ENCODE measurements around the gene COX20. TPM values are rescaled to one million over a fixed set of nuclear protein-coding genes. Genes with fewer than 3 reads are reported as not detected.
"Not testable (repeated sequence)": the region's sequence is repeated elsewhere in the genome, so short reads cannot be mapped to it uniquely, and the experiment has no call there.

COX20 gene
- total RNA-seq, 1 experiment from 2014 or later = 50.0 TPM

DNA sequence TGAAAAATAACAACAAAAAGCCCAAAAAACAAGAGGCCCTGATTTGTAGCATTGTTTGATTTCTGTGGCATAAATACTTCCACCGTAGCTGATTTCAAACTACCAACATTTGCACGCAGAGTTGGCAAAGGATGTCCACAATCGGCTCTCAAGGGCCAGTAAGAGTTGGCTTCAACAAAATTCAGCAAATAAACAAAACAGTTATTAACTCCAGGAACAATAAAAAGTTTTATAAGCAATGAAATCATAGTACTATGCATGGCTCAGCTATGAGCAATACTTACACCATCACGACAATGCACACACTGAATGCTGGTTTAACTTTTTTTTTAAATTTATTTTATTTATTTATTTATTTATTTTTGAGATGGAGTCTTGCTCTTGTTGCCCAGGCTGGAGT, 8.7 kb upstream of the COX20 start:
- peak overlapping the region; percentile 26 for H2AFZ ChIP-seq (ENCODE audit: low read length)
- H3K9me3 ChIP-seq (ENCODE audit: low read length) = no peaks in the 10 kb centered on the region
- DNase-seq (peak; percentile 91), ATAC-seq (peak; percentile 95)
- ChIA-PET CTCF (no interaction called here), POLR2A (ENCODE audit: unreplicated experiment) (no interaction called here)
- peak overlapping the region; percentile 29; the same call in 1 of the 2 replicates for H3K4me3 ChIP-seq (ENCODE audit: low read length)
- no peaks in the 10 kb centered on the region for H3K9me2 ChIP-seq (replicated peaks; ENCODE audit: low read length)
- no TSS peak for BruUV-seq (replicated peaks)
- H3K36me3 ChIP-seq (ENCODE audit: low read depth, low read length) = no peaks in the 10 kb centered on the region
- intact Hi-C loops (cut with micrococcal nuclease) = no loop called here
- peak overlapping the region; percentile 54 for H3K4me2 ChIP-seq (ENCODE audit: low read length)
- H3K79me2 ChIP-seq (ENCODE audit: low read length) = no peaks in the 10 kb centered on the region
- TF ChIP-seq, protein P1, sequence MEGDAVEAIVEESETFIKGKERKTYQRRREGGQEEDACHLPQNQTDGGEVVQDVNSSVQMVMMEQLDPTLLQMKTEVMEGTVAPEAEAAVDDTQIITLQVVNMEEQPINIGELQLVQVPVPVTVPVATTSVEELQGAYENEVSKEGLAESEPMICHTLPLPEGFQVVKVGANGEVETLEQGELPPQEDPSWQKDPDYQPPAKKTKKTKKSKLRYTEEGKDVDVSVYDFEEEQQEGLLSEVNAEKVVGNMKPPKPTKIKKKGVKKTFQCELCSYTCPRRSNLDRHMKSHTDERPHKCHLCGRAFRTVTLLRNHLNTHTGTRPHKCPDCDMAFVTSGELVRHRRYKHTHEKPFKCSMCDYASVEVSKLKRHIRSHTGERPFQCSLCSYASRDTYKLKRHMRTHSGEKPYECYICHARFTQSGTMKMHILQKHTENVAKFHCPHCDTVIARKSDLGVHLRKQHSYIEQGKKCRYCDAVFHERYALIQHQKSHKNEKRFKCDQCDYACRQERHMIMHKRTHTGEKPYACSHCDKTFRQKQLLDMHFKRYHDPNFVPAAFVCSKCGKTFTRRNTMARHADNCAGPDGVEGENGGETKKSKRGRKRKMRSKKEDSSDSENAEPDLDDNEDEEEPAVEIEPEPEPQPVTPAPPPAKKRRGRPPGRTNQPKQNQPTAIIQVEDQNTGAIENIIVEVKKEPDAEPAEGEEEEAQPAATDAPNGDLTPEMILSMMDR (conservative IDR thresholded peaks at IDR 0.05; ENCODE audit: low read depth, low read length) = no peak
- TF ChIP-seq EZH2phosphoT487 (IDR thresholded peaks at IDR 0.05; ENCODE audit: borderline replicate concordance, low read length) (no peak), EZH2 (IDR thresholded peaks at IDR 0.05; ENCODE audit: low read length, unreplicated experiment) (no peak)
- no peak overlapping the region for H3K9ac ChIP-seq (ENCODE audit: low read length)
- H3K27me3 ChIP-seq (ENCODE audit: low read length) = no peaks in the 10 kb centered on the region
- no peaks in the 10 kb centered on the region for H4K20me1 ChIP-seq (ENCODE audit: low read length)
- H3K4me1 ChIP-seq (ENCODE audit: insufficient read depth, low read length) = peaks cover 14% of the 10 kb centered on the region
- H3F3A ChIP-seq (ENCODE audit: low read length, unreplicated experiment) = no peaks in the 10 kb centered on the region
- peak overlapping the region; percentile 65 for H3K27ac ChIP-seq (ENCODE audit: low read length)

DNA sequence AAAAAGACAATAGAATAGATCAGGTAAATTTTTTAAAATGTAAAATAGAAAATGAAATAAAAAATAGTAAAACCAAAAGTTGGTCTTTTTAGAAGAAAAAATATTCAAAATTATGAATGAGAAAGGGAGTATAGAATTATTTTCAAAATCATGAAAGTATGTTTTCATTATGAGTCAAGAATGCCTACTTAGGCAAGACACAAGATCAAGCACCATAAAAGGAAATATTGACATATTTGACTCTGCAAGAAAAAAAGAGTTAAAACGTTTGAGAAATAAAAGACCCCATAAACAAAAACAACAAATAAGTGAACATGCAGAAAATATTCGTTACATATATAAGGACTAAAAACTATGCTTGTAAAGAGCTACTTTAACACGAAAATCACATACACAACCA, 4.8 kb upstream of the COX20 start:
- ChIA-PET POLR2A (ENCODE audit: unreplicated experiment) (no interaction called here), CTCF (no interaction called here)
- no TSS peak for BruUV-seq (replicated peaks)

DNA sequence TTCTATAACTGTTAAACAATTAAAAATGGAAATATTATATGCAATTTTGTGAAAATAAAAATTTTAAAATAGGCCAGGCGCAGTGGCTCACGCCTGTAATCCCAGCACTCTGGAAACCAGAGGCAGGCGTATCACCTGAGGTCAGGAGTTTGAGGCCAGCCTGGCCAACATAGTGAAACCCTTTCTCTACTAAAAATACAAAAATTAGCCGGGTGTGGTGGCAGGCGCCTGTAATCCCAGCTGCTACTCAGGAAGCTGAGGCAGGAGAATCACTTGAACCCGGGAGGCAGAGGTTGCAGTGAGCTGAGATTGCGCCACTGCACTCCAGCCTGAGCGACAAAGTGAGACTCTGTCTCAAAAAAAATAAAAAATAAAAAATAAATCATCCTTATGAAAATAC, 2.2 kb upstream of the COX20 start:
- H3F3A ChIP-seq (ENCODE audit: low read length, unreplicated experiment) = peaks cover 12% of the 10 kb centered on the region
- DNase-seq; H3K27me3 ChIP-seq (ENCODE audit: low read length); H3K9me2 ChIP-seq (replicated peaks; ENCODE audit: low read length); BruUV-seq (replicated peaks); H4K20me1 ChIP-seq (ENCODE audit: low read length); ATAC-seq; H3K36me3 ChIP-seq (ENCODE audit: low read depth, low read length); CTCF ChIA-PET; H3K9me3 ChIP-seq (ENCODE audit: low read length): not testable (repeated sequence)
- peak overlapping the region; percentile 39 for H2AFZ ChIP-seq (ENCODE audit: low read length)
- peak overlapping the region; percentile 98 for H3K9ac ChIP-seq (ENCODE audit: low read length)
- H3K4me2 ChIP-seq (ENCODE audit: low read length) = peak overlapping the region; percentile 87
- H3K79me2 ChIP-seq (ENCODE audit: low read length) = peaks cover 27% of the 10 kb centered on the region
- H3K27ac ChIP-seq (ENCODE audit: low read length) = peak overlapping the region; percentile 91
- intact Hi-C loops (cut with micrococcal nuclease) = loop anchor here (5.0 kb wide), 1 partner anchor 381 kb away; the partner anchor contains the start of gene ADSS2
- POLR2A ChIA-PET (ENCODE audit: unreplicated experiment) = interaction anchor here (0.7 kb wide), 1 partner anchor 31 kb away, joined by 3 read pairs; no protein-coding TSS in a partner anchor
- H3K4me1 ChIP-seq (ENCODE audit: insufficient read depth, low read length) = peaks cover 43% of the 10 kb centered on the region
- H3K4me3 ChIP-seq (ENCODE audit: low read length) = peak overlapping the region; percentile 94; the same call in 1 of the 2 replicates

More for the DNA sequence above, 4.8 kb upstream of the COX20 start:
- Histone ChIP-seq H3K9me2 (replicated peaks; ENCODE audit: low read length) (no peaks in the 10 kb centered on the region), H3K36me3 (ENCODE audit: low read depth, low read length) (no peaks in the 10 kb centered on the region), H4K20me1 (ENCODE audit: low read length) (no peaks in the 10 kb centered on the region), H3K4me1 (ENCODE audit: insufficient read depth, low read length) (peaks cover 38% of the 10 kb centered on the region), H3K4me2 (ENCODE audit: low read length) (no peak overlapping the region), H3K9ac (ENCODE audit: low read length) (no peak overlapping the region), H3K27ac (ENCODE audit: low read length) (no peak overlapping the region), H3K79me2 (ENCODE audit: low read length) (peaks cover 1% of the 10 kb centered on the region), H3K27me3 (ENCODE audit: low read length) (no peaks in the 10 kb centered on the region), H2AFZ (ENCODE audit: low read length) (no peak overlapping the region), H3K9me3 (ENCODE audit: low read length) (no peaks in the 10 kb centered on the region), H3F3A (ENCODE audit: low read length, unreplicated experiment) (no peaks in the 10 kb centered on the region), H3K4me3 (ENCODE audit: low read length) (no peak overlapping the region)
- ATAC-seq = no peak
- no peak for DNase-seq
- intact Hi-C loops (cut with micrococcal nuclease) = loop anchor here (5.0 kb wide), 1 partner anchor 378 kb away; the partner anchor contains the start of gene ADSS2
- TF ChIP-seq EZH2phosphoT487 (IDR thresholded peaks at IDR 0.05; ENCODE audit: borderline replicate concordance, low read length) = no peak
- TF ChIP-seq EZH2 (IDR thresholded peaks at IDR 0.05; ENCODE audit: low read length, unreplicated experiment) = no peak
- TF ChIP-seq, protein P1 (conservative IDR thresholded peaks at IDR 0.05; ENCODE audit: low read depth, low read length) = no peak

Measured in PC-3 (cell line).